GM23248 (cell line): Measurements from ENCODE around the gene CNOT2. TPM values are rescaled to one million over a fixed set of nuclear protein-coding genes. Genes with fewer than 3 reads are reported as not detected.

ENCODE experiments used
- DNase-seq: peaks from one replicate; pipeline ENCODE4 v3.0.0-alpha.2; 2015
- H2AFZ ChIP-seq: fragments of 200-600 bp; sonication (generic); 2 replicates; pipeline ENCODE4 v1.6.1; 2016; ENCODE audit warnings: antibody characterized with exemption
- H3F3A ChIP-seq: fragments of 200-600 bp; sonication (generic); 2 replicates; pipeline ENCODE4 v1.6.1; 2016; ENCODE audit warnings: mild to moderate bottlenecking, antibody characterized with exemption, mixed run types; ENCODE audit not compliant: insufficient read depth
- H3K27ac ChIP-seq: fragments of 200-600 bp; sonication (generic); 2 replicates; pipeline ENCODE4 v1.5.1; 2016; ENCODE audit warnings: mild to moderate bottlenecking
- H3K27me3 ChIP-seq: fragments of 200-600 bp; sonication (generic); replicated peaks from 2 replicates; pipeline ENCODE4 v1.6.1; 2016; ENCODE audit warnings: mild to moderate bottlenecking; ENCODE audit not compliant: insufficient read depth
- H3K36me3 ChIP-seq: fragments of 200-600 bp; sonication (generic); 2 replicates; pipeline ENCODE4 v1.6.1; 2016; ENCODE audit warnings: low read depth, mild to moderate bottlenecking
- H3K4me1 ChIP-seq: fragments of 200-600 bp; sonication (generic); 2 replicates; pipeline ENCODE4 v1.6.1; 2016; ENCODE audit warnings: mild to moderate bottlenecking; ENCODE audit not compliant: insufficient read depth
- H3K4me2 ChIP-seq: fragments of 200-600 bp; sonication (generic); one replicate; pipeline ENCODE4 v1.6.1; 2016; ENCODE audit warnings: mild to moderate bottlenecking; ENCODE audit not compliant: unreplicated experiment
- H3K4me3 ChIP-seq: fragments of 200-600 bp; sonication (generic); 2 replicates; pipeline ENCODE4 v1.5.1; 2016; ENCODE audit warnings: mild to moderate bottlenecking
- H3K79me2 ChIP-seq: fragments of 200-600 bp; sonication (generic); 2 replicates; pipeline ENCODE4 v1.6.1; 2016; ENCODE audit warnings: mild to moderate bottlenecking; ENCODE audit not compliant: insufficient read depth
- H3K9ac ChIP-seq: fragments of 200-600 bp; sonication (generic); 2 replicates; pipeline ENCODE4 v1.6.1; 2016; ENCODE audit warnings: mild to moderate bottlenecking
- H3K9me2 ChIP-seq: fragments of 200-600 bp; sonication (generic); 2 replicates; pipeline ENCODE4 v1.6.1; 2016; ENCODE audit warnings: mixed run types, mild to moderate bottlenecking, moderate library complexity; ENCODE audit not compliant: insufficient read depth
- H3K9me3 ChIP-seq: fragments of 200-600 bp; sonication (generic); one replicate; pipeline ENCODE4 v1.6.1; 2017; ENCODE audit warnings: low read depth
- H4K20me1 ChIP-seq: fragments of 200-600 bp; sonication (generic); 2 replicates; pipeline ENCODE4 v1.6.0; 2016; ENCODE audit not compliant: insufficient read depth
- EZH2 ChIP-seq: fragments of 200-600 bp; sonication (generic); IDR thresholded peaks from 2 replicates; pipeline ENCODE4 v1.6.1; 2018; ENCODE audit warnings: antibody characterized with exemption, mild to moderate bottlenecking; ENCODE audit not compliant: insufficient read depth, poor library complexity, severe bottlenecking
- EZH2phosphoT487 ChIP-seq: fragments of 200-600 bp; sonication (generic); IDR thresholded peaks from 2 replicates; pipeline ENCODE4 v1.6.1; 2018; ENCODE audit warnings: antibody characterized with exemption, moderate library complexity, mild to moderate bottlenecking, low read depth; ENCODE audit not compliant: insufficient read depth
- WGBS, 2 experiments: methylation state at CpG; one replicate each; pipeline ENCODE4 v1.1.6; 2015 to 2017; ENCODE audit warnings: low lambda C conversion rate in 2 of 2, low coverage in 1 of 2; ENCODE audit errors: missing lambda C conversion rate in 2 of 2; 5-methylcytosine and 5-hydroxymethylcytosine counted together
- in situ Hi-C: fragments of 300-500 bp; cut with MboI; formaldehyde crosslinking; loops from 2 replicates; pipeline ENCODE4 v1.15.0; 2020
- polyA plus RNA-seq: library from polyadenylated mRNA; unstranded; fragments of >200 nt; fragmentation: Nextera tagmentation; extraction: Ambion mirVana; gene quantifications from 2 replicates; pipeline ENCODE4 v1.2.1, GENCODE V29; 2016
- total RNA-seq: library from RNA; depleted of rRNA; stranded (reverse); fragments of >200 nt; shearing (Covaris generic); gene quantifications from 2 replicates; pipeline ENCODE4 v1.2.3, GENCODE V29; 2014; rRNA removed

Gene CNOT2
- total and polyA plus RNA-seq, 2 experiments from 2014 or later, result 74.3 to 92.4 TPM

GRCh38 chr12:70402597-70402996, 159.4 kb downstream of the CNOT2 start:
- H3K4me1 ChIP-seq, result no peaks in the 10 kb centered on the region
- H3K27me3 ChIP-seq, result no peaks in the 10 kb centered on the region
- no peak overlapping the region for H2AFZ ChIP-seq
- H3K9me3 ChIP-seq, result no peaks in the 10 kb centered on the region
- H3K36me3 ChIP-seq, result no peaks in the 10 kb centered on the region
- no peak overlapping the region for H3K27ac ChIP-seq
- WGBS, 2 experiments, result 95 to 100% methylated on average over 1 of the region's 1 CpG
- H3K4me2 ChIP-seq, result no peak overlapping the region
- TF ChIP-seq EZH2, result no peak
- no peak for TF ChIP-seq EZH2phosphoT487
- H3F3A ChIP-seq, result no peaks in the 10 kb centered on the region
- in situ Hi-C loops, result no loop called here
- no peak overlapping the region for H3K9ac ChIP-seq
- no peaks in the 10 kb centered on the region for H3K9me2 ChIP-seq
- H4K20me1 ChIP-seq, result no peaks in the 10 kb centered on the region
- no peaks in the 10 kb centered on the region for H3K79me2 ChIP-seq
- no peak overlapping the region for H3K4me3 ChIP-seq
- no peak for DNase-seq

- in situ Hi-C loops, result no loop called here
- Histone ChIP-seq H3K9ac (no peak overlapping the region), H2AFZ (no peak overlapping the region), H3K9me2 (no peaks in the 10 kb centered on the region), H4K20me1 (no peaks in the 10 kb centered on the region), H3K36me3 (no peaks in the 10 kb centered on the region), H3K4me3 (no peak overlapping the region), H3K27ac (no peak overlapping the region), H3K9me3 (no peaks in the 10 kb centered on the region), H3K27me3 (no peaks in the 10 kb centered on the region), H3K79me2 (no peaks in the 10 kb centered on the region), H3K4me1 (no peaks in the 10 kb centered on the region), H3F3A (no peaks in the 10 kb centered on the region), H3K4me2 (no peak overlapping the region)
- DNase-seq, result no peak
- TF ChIP-seq EZH2 (no peak), EZH2phosphoT487 (no peak)
Observed at GRCh38 chr12:70403826-70404225, 160.6 kb downstream of the CNOT2 start.

Other genes starting within 250 kb of the CNOT2 start
- gene KCNMB4, start 122.9 kb downstream of the CNOT2 start, total RNA-seq, result 1.8 and 2.7 TPM in 2 replicates
- gene KCNMB4, start 122.9 kb downstream of the CNOT2 start, polyA plus RNA-seq, result 1.2 and 1.7 TPM in 2 replicates